ENCODE measurements around the gene MAP2K7. TPM values are rescaled to one million over a fixed set of nuclear protein-coding genes. Genes with fewer than 3 reads are reported as not detected.

Gene MAP2K7
- total RNA-seq, 4 donors from 2014 or later, result 11.9 to 125 (median 20.9) TPM

GRCh38 chr19:7870571-7871436 lies 32.9 kb upstream of the MAP2K7 start:
- Histone ChIP-seq H3K4me3 (no peak overlapping the region), H3K27me3 (peaks cover 66% of the 10 kb centered on the region), H3K9me3 (no peaks in the 10 kb centered on the region), H3K27ac (peak overlapping the region; percentile 27 to 77 (median 55)), H3K36me3 (no peaks in the 10 kb centered on the region), H3K4me1 (peaks cover 18 to 51% (median 43%) of the 10 kb centered on the region in 4 donors)
- intact Hi-C loops (cut with DNase I; ENCODE audit: low total_unique reads), result loop anchor here (5.0 kb wide), 1 partner anchor 1409 kb away; the partner anchor contains the start of gene CRB3
- 13 to 46% methylated on average over 5 to 11 of the region's 11 CpGs for WGBS, 2 donors (ENCODE audit: low coverage in 1 of 2)
- in situ Hi-C loops (cut with MboI; ENCODE audit: low pct_ligation_motif_present in 1 of 4, low pct_unique_long_range_greater_than_20kb in 1 of 4, low sequenced_read_pairs in 3 of 4), result no loop called here
- TF ChIP-seq EP300 (IDR thresholded peaks at IDR 0.05; ENCODE audit: low read depth) (no peak), CTCF (IDR thresholded peaks at IDR 0.05) (no peak), POLR2A (IDR thresholded peaks at IDR 0.05) (no peak), POLR2AphosphoS5 (IDR thresholded peaks at IDR 0.05) (no peak)
- peak; percentile 67 for DNase-seq

- peak overlapping the region in 2 of 4 donors; percentile 9 to 28 for H3K4me3 ChIP-seq
Observed at GRCh38 chr19:7871437-7872305, 32.0 kb upstream of the MAP2K7 start.

GRCh38 chr19:7872306-7873204 lies 31.1 kb upstream of the MAP2K7 start:
- H3K27me3 ChIP-seq, result peaks cover 62% of the 10 kb centered on the region
- H3K9me3 ChIP-seq, result no peaks in the 10 kb centered on the region
- H3K36me3 ChIP-seq, result no peaks in the 10 kb centered on the region
- peaks cover 18 to 51% (median 43%) of the 10 kb centered on the region in 4 donors for H3K4me1 ChIP-seq
- no peak for TF ChIP-seq POLR2A (IDR thresholded peaks at IDR 0.05)
- no peak for TF ChIP-seq EP300 (IDR thresholded peaks at IDR 0.05; ENCODE audit: low read depth)
- TF ChIP-seq POLR2AphosphoS5 (IDR thresholded peaks at IDR 0.05), result no peak
- no peak for TF ChIP-seq CTCF (IDR thresholded peaks at IDR 0.05)
- H3K27ac ChIP-seq, result no peak overlapping the region
- H3K4me3 ChIP-seq, result peak overlapping the region in 1 of 4 donors; percentile 28
- in situ Hi-C loops (cut with MboI; ENCODE audit: low pct_ligation_motif_present in 1 of 4, low pct_unique_long_range_greater_than_20kb in 1 of 4, low sequenced_read_pairs in 3 of 4) (no loop called here), intact Hi-C loops (cut with DNase I; ENCODE audit: low total_unique reads) (loop anchor here (5.0 kb wide), 1 partner anchor 1410 kb away; the partner anchor contains the start of gene CRB3)
- WGBS, 2 donors (ENCODE audit: low coverage in 1 of 2), result 60 to 100% methylated on average over 1 to 39 of the region's 47 CpGs
- DNase-seq, result no peak

More at GRCh38 chr19:7871437-7872305, 32.0 kb upstream of the MAP2K7 start:
- Histone ChIP-seq H3K36me3 (no peaks in the 10 kb centered on the region), H3K27ac (peak overlapping the region; percentile 27 to 77 (median 55)), H3K9me3 (no peaks in the 10 kb centered on the region), H3K4me1 (peaks cover 18 to 51% (median 43%) of the 10 kb centered on the region in 4 donors), H3K27me3 (peaks cover 67% of the 10 kb centered on the region)
- WGBS, 2 donors (ENCODE audit: low coverage in 1 of 2), result 5 to 6% methylated on average over 7 to 33 of the region's 33 CpGs
- TF ChIP-seq CTCF (IDR thresholded peaks at IDR 0.05) (no peak), EP300 (IDR thresholded peaks at IDR 0.05; ENCODE audit: low read depth) (no peak), POLR2AphosphoS5 (IDR thresholded peaks at IDR 0.05) (no peak), POLR2A (IDR thresholded peaks at IDR 0.05) (no peak)
- intact Hi-C loops (cut with DNase I; ENCODE audit: low total_unique reads) (loop anchor here (5.0 kb wide), 1 partner anchor 1409 kb away; the partner anchor contains the start of gene CRB3), in situ Hi-C loops (cut with MboI; ENCODE audit: low pct_ligation_motif_present in 1 of 4, low pct_unique_long_range_greater_than_20kb in 1 of 4, low sequenced_read_pairs in 3 of 4) (no loop called here)
- DNase-seq, result peak; percentile 93

All from transverse colon (tissue), 4 donors.